HCEC 1CT (cell line): Measurements from ENCODE around the gene ENOX1.
"Not testable (repeated sequence)": the region's sequence is repeated elsewhere in the genome, so short reads cannot be mapped to it uniquely, and the experiment has no call there.

Experiments
- DNase-seq: peaks from one replicate; pipeline ENCODE4 v3.0.0-alpha.2; 2017

ENOX1 gene

GRCh38 chr13:43375797-43376465 lies 410.8 kb downstream of the ENOX1 start:
- no peak for DNase-seq

GRCh38 chr13:43374621-43375020 lies 412.2 kb downstream of the ENOX1 start:
- peak; percentile 31 for DNase-seq

DNA sequence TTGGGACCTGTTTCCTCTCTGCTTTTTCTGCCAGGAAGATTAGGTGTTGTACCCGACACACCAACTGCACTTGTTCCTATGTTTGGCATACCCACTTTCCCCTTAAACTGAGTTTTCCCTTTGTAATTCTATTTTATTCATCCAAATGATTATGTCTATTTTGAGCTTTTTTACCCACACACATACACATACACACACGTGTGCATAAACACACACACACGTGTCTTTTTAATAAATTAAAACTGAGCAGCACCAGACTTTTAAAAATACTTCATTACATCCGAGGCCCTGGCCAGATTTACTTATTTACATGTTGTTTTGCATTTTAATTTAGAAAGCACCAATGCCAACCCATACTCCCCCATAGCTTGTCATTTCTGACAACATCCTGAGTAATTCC lies 413.4 kb downstream of the ENOX1 start:
- no peak for DNase-seq

- no peak for DNase-seq
Observed at GRCh38 chr13:43370842-43371241, 415.9 kb downstream of the ENOX1 start.

DNA sequence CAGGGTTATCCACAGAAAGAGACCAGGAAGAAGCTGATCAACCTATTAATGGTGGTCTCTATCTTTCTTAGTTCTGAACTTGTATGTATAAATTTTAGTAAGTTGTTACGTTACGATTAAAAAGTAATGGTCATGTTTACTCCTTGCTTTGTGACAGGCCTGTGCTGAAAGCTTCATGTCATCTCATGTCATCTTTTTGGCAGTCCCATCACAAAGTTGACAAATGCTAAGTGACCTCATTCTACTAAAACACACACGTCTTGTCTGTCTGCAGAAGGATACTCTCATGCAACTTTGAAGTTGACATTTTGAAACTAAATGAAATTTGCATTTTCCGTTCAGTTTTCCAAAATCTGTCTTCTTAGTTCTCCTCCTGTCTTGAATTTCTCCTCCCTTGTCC lies 417.5 kb downstream of the ENOX1 start:
- no peak for DNase-seq

GRCh38 chr13:43368003-43368402 lies 418.8 kb downstream of the ENOX1 start:
- peak; percentile 9 for DNase-seq

- DNase-seq: no peak
Observed at GRCh38 chr13:43365039-43365344, 421.8 kb downstream of the ENOX1 start.

- DNase-seq: peak; percentile 53
Observed at GRCh38 chr13:43364210-43365038, 422.3 kb downstream of the ENOX1 start.

DNA sequence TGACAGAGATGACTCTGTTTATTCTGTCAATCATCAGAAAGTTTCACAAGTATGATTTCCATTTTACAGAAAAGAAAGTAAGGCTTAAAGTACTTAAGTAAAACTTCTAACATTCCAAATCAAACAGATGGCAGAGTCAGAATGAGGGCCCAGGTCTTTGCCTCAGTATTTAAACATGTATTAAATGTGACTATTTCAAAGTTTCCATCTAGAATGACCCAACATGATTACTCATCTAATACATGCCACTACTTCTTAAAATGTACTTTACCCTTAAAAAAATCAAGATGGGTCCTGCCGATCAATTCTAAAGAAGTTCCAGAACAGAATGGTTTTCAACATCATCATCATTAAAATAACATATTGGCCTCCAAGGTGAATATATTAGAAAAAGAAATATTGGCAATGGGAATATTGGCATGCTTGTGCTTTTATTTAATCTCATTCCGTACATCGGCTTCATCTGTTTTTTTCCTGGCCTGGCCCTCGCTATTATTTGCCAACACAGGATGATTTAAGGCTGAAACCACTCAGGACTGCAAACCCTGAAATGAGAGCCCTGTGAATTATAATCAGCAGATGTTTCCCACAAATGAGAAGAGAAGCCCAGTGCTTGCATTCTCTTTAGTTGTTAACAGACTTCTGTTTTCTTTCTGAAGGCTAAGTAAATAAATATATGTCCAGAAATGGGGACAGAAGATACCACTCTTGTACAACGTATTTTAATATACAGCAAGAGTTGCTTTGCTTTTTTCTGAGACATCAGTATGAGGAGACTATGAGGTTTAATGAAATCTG lies 423.4 kb downstream of the ENOX1 start:
- DNase-seq: peak; percentile 48

GRCh38 chr13:43362556-43362955 lies 424.2 kb downstream of the ENOX1 start:
- no peak for DNase-seq

DNA sequence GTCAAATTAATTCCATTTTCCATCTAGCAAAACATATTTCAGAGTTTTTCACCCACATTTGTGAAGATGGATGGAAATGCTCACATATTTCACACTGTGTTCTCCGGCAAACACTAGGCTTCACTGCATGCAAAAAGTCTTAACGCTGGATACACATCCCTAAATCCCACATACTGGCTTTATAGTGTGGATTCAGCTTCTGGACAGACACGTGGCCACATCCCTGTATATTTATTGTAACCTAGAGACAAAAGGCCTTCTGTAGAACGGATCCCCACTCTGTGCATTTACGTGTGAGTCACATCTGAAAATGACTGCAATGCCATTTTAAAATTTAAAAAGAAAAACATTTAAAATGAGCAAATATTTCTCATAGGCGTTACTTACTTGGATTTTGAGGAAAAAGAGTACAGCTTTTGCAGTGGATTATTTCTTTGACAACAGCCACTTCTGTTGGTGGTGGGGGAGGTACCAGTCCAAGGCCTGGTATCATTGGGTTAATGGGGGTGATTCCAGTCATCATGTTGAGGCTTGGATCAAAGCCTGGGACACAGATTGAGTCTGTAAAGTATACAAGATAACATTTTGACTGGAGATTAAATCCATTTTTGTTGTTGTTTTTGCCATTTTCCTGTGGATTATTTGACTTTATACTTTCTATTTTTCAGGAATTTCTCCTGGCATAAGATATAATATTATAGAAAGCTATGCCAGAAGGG lies 425.7 kb downstream of the ENOX1 start:
- DNase-seq: no peak

DNA sequence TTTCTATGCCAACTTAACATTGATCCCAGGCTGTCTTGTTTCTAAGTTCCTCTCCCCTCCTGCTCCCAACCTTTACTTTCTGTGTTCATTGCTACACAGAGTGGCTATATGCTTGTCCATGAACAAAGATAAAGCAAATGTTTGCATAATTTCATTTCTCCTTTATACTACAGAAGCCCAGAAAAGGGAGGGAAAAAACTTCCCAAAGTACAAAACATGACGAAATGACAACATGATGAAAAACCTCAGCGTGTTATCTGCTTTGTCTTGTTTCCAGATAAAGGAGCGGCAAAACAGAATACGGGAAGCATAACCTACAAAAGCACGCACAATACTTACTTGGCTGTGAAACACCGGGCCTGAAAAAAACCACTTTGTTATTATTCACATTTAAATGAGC lies 426.6 kb downstream of the ENOX1 start:
- no peak for DNase-seq

GRCh38 chr13:43359536-43359935 lies 427.2 kb downstream of the ENOX1 start:
- no peak for DNase-seq

DNA sequence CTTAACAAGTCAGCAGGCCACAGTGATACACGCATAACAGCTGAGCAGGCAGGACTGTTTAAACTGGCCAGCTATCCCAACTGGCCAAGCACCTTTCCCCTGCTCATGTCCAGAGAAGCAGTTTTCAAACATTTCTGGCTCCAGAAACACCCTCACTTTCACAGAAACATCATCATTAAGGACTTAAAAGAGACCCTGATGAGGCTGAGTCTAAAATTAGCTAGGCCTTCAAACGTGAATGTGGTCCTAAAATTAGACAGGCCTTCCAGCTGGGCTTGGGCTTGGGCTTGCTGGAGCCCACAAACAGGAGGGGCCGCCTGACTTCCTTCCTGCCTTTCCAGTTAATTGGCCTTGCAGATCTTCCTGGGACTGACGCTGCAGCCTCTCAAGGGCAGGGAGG lies 429.2 kb downstream of the ENOX1 start:
- DNase-seq: no peak

GRCh38 chr13:43356567-43356966 lies 430.2 kb downstream of the ENOX1 start:
- DNase-seq: peak; percentile 5

- no peak for DNase-seq
Observed at GRCh38 chr13:43355774-43356173, 431.0 kb downstream of the ENOX1 start.

DNA sequence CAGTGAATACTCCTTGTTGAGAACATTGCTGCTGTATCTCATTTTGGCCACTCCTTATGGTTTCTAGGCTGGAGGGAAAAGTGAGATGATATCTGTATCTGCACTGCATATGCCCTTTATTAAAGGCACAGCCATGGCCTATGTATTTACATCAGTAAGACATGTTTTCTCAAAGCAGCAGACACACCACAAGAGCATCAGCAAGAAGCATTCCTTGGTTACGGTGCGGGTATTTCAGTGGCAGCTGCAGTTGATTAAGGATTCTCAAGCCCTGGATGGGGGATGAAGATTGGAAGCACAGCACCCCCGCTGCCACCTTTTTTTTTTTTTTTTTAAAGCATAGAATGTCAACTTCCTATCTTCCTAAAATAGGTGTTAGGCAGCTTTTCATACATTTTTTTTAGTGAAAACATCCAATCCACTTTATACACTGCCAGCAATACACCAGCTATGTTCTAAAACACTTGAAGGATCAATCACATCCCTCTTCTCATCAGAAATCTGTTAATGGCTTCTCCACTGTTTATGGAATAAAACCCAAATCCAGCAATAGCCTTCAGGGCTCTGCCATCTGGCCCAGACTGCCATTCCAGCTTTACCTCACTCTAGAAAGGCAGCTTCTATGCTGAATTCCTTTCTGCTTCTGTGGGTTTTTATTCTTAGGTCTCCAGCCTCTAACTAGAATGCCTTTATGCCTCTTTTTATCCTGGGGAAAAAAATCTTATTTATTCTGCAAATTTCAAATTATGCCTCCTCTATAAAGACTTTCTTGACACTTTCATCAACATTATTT lies 432.4 kb downstream of the ENOX1 start:
- DNase-seq: no peak

DNA sequence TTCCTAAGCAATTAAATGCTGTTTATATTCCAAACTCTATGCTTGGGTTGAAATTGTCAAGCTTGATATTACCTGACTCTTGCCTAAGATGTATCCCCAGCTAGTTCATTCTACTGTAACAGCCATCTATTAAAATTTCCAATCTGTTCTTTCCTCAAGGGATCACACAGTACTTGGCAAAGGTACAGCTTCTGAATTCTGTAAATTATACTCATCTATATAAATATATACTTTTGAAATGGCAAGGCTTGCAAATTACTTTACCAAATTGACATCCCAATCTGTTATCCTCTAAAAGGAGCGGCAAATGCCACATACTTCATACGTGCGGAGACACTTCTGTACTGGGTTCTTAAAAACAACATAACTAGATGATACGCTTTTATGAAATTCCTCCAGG lies 433.1 kb downstream of the ENOX1 start:
- no peak for DNase-seq

DNA sequence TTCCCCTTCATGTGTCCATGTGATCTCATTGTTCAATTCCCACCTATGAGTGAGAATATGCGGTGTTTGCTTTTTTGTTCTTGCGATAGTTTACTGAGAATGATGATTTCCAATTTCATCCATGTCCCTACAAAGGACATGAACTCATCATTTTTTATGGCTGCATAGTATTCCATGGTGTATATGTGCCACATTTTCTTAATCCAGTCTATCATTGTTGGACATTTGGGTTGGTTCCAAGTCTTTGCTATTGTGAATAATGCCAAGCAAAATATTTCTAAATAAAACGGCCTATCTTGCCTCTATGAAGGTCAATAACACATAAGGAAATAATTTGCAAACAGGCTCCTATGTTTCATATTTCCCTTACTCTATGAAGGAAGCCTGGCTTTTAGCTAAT lies 435.2 kb downstream of the ENOX1 start:
- not testable (repeated sequence) for DNase-seq

- peak; percentile 40 for DNase-seq
Observed at GRCh38 chr13:43348397-43348796, 438.4 kb downstream of the ENOX1 start.

DNA sequence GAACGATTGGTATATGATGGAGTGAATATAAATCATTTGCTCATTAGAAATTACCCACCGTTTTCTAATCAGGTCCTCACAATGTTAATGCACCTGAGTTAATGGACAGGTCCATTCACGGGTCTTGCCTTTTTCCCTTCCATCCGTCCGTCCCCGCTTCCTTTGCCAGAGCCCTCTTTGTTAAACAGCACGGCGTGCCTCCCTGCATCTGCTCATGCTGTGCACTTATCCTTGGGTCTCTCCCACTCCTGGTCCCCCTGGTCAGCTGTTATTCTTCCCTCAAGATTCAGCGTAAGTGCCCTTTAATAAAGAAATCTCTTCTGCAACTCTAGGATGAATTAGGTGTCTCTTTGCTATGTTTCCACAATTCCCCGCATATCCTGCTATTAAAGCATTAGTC lies 438.9 kb downstream of the ENOX1 start:
- no peak for DNase-seq

DNA sequence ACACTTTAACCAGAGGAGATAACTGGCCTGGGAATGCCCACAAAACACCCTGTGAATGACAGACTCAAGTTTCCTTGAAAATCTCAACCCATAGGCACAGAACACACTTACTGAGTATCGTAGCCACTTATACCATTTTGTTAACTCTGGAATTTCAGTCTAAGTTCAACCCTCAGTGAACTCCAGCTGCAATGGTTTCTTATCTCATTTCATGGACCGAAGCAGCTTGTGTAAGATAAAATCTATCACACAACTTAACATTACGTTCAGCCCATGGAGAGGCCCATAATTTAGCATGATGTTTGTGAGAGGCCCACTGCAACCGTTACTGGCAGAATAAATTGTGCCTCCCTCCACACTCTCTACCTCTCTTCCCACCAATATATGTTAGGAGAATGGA lies 440.3 kb downstream of the ENOX1 start:
- DNase-seq: no peak
